IPS-18c (cell line): ENCODE measurements around the gene TMEM132D.

ENCODE experiments used
- H3K4me3 ChIP-seq: 2 replicates; pipeline ENCODE4 v1.7.0; 2013; ENCODE audit warnings: low read depth, mild to moderate bottlenecking, low read length, moderate library complexity; ENCODE audit not compliant: insufficient read depth
- H3K9me3 ChIP-seq: one replicate; pipeline ENCODE4 v1.6.1; 2013; ENCODE audit warnings: mild to moderate bottlenecking, low read length, moderate library complexity; ENCODE audit not compliant: control insufficient read depth, insufficient read depth

Gene TMEM132D

DNA sequence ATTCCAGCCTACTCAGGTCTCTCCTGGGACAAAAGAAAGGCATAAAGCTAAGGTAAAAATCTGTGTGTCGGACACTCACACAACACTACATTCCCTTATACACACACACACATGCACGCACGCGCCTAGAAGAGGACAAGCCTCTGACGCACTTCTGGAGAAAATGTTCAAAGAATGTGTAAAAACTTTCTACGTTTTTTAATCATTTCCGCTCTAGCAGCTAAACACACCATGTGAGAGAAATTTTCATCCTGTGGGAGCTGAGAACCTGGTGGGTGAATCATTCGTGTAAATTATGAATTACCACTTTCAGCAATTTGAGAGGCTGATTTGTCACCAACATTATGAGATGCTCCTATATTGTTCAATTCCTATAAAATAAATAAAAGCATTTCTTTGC, 494.5 kb downstream of the TMEM132D start:
- Histone ChIP-seq H3K4me3 (no peak overlapping the region), H3K9me3 (no peaks in the 10 kb centered on the region)

DNA sequence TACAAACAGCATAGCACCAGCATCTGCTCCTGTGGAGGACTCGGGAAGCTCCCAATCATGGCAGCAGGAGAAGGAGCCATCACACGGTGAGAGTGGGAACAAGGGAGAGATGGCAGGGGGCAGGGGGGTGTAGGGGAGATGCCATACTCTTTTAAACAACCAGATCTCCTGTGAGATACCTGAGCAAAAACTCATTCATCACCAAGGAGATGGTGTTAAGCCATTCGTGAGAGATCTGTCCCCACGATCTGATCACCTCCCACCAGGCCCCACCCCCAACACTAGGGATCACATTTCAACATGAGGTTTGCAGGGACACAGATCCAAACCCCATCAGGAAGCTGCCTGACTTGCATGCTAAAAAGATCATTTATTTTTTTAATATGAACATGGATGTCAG, 499.3 kb downstream of the TMEM132D start:
- Histone ChIP-seq H3K4me3 (no peak overlapping the region), H3K9me3 (no peaks in the 10 kb centered on the region)

DNA sequence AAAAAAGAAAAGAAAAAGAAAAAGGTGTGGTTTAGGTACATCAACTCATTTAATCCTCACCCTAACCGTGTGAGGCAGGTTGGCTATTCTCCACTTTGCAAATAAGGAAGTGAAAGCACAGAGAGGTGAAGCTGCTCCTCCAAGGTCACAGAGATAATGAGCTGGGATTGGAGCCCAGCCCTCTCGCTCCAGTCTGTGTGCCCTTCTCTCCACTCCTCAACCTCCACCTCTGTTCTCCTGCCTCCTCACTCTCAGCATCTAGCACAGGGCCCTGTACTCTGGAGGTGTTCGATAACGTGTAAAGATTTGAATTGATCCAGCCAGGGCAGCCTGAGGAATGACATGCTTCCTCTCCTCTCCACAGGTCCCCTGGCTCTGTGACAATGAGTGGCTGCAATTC, 502.3 kb downstream of the TMEM132D start:
- H3K9me3 ChIP-seq, result no peaks in the 10 kb centered on the region
- H3K4me3 ChIP-seq, result no peak overlapping the region

DNA sequence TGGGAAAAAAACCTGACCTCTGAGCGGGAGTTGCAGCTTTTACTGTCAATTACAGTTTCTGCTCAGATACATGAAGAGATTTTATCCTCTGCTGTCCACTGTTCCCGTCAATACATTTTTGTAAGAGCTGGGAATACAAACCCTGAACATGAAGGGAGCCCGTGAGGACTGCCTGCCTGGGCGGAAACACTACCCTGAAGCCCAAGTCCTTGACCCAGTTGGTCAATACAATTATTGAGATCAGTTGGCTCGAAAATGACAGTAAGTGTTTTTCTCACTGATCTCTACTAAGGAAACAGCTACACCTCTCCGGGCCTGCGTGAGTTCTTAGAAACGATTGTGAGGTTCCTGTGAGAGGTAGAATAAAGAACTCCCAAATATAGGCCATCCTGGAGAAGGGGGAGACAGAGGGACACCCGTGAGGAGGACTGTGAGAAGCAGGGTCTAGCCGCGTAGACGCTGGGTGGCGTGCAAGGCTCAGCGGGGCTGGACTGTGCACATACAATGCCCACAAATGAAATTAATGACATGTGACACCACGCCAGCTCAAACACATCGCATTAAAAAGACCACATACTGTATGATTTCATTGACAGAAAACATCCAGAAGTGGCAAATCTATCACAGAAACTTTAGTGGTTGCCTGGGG, 509.5 kb downstream of the TMEM132D start:
- H3K9me3 ChIP-seq, result no peaks in the 10 kb centered on the region
- H3K4me3 ChIP-seq, result no peak overlapping the region

DNA sequence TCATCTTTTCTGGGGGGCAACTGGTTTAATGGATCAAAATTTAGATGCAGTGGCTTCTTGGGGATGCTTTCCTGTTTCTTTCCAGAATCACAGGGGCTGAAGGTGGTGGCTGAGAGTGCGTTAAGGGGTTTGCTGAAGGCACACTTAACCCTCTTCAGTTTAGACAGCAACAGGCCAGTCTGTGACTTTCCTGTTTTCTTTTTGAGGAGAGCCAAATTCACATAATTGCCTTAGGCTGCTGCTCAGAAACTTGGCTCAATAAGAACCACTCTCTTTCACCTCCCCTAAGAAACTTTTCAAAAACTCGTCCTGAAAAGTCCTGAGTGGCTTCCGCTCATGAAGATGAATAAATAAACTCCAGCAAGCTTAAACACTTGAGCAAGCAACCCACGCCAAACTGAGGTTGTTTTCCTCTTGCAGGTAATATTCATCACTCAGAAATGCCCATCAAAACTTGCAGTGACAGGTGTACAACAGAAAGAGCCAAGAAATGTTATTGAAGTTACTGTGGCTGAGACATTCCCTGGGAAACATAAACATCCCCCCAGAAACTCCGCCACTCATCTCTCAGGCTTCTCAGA, 510.4 kb downstream of the TMEM132D start:
- no peaks in the 10 kb centered on the region for H3K9me3 ChIP-seq
- H3K4me3 ChIP-seq, result no peak overlapping the region

DNA sequence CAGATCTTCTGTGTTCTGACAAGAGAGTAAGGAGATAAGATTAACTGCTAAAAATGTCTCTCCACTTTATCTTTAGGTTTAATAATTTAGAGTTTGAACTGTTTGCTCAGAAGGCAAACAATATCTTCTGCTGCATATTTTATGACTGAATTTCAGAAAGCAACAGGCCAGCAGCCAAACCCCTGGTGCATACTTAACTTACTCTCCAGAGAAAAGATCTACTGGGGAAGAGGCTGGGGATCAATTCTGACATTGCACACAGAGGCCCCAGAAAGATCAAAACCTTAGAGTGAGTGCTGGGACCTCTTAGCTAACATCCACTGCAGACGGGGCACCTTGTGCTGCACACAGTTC, 518.2 kb downstream of the TMEM132D start:
- H3K9me3 ChIP-seq, result no peaks in the 10 kb centered on the region
- H3K4me3 ChIP-seq, result no peak overlapping the region

DNA sequence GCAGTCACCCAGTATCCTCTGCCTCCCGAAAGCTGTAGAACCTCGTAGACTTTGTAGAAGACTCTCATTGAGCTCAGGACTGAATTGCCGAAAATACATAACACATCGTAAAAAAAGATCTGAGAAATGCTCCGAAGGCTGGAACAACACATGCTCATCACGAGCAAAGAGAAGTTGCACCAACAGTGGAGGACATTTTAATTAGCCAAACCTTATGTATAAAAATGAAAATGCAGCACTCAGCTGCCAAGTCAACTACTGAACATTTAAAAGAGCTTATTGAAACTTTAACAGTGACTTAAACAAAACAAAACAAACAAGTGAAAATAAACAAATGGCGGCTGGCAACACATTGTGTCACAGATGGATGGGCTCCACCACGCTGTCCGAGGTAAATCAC, 519.9 kb downstream of the TMEM132D start:
- Histone ChIP-seq H3K9me3 (no peaks in the 10 kb centered on the region), H3K4me3 (no peak overlapping the region)

DNA sequence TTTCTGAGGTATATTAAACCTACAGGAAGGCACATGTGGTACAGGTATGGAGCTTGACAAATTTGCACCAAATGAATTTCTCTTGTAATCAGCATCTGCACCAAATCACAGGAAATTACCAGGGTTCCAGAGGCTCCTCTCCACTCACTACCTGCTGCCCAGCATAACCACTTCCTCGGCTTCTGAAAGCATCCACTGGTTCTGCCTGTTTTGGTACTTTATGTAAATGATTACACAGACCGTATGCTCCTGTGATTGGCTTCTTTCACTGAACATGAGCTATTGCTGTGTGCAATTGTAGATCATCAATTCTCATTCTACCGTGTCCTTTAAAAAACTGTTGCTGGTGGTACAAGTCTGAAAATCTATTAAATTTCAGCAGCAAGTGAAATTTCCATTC, 522.1 kb downstream of the TMEM132D start:
- no peaks in the 10 kb centered on the region for H3K9me3 ChIP-seq

DNA sequence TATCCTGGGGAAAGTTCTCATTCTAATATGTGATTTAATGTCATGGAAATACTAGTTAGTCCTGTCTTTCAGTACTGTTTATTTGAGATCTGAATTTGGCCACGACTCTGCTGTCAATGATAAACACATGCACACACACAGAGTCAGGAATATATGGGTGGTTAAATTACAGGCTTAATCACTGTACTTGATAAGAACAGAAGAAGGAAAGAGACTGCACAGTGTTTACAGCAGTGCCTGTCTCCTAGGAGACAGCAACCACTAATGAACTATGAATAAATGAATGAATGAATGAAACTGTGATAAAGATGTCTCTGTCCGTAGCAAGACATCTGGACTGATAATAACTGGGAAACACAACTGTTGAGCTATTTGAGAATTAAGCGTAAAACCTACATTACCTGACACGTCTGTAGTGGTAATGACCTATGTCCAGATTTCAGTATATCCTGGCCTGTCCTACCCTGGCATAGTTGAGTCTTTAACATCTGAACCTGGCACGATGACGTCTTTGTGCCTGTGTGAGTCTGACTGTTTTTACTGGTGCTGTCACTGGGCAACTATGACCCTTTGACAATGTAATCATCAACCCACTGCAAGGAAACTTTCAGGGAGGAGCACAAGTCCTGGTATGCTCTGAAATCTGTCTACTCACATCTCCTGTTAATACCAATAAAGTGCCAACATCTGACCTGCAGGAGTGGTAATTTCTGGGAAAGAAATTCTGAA, 524.6 kb downstream of the TMEM132D start:
- Histone ChIP-seq H3K4me3 (no peak overlapping the region), H3K9me3 (no peaks in the 10 kb centered on the region)

More for the DNA sequence above, 522.1 kb downstream of the TMEM132D start:
- no peak overlapping the region for H3K4me3 ChIP-seq

DNA sequence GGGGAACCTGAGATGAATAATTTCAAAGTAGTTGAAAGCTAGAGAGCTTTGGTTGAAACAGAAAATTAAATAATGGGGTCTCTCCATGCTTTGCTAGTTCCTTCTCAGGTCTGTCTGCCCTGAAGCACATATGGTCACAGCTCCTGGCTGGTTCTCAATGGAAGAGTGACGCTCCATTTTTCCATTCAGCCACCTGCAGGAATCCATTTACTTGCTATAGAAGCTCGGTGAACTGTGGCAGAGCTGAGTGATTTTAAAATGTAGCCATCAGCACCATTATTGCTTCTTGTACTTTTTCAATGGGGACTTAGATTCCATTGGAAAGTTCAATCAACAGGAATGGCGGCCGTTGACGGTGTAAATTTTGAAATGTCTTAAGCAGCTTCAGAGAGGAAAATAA, 525.3 kb downstream of the TMEM132D start:
- H3K4me3 ChIP-seq, result no peak overlapping the region
- no peaks in the 10 kb centered on the region for H3K9me3 ChIP-seq

DNA sequence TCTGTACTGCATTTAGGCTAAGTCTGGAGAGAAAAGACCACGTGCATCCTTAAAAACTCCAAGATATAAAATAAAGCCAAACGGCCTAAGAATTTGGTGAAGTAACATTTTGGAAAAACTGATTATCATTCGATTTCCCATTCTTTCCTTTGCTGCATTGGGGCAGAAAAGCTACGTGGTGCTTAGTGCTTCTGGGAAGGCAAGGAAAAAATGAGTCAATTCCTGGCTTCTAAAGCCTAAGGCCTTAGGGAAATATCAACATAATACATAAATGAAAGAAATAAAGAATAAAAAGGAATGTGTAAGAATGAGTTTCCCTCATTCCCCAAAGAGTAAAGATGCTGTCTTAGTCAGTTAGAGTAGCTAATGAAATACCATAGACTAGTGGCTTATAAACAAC, 530.1 kb downstream of the TMEM132D start:
- Histone ChIP-seq H3K4me3 (no peak overlapping the region), H3K9me3 (no peaks in the 10 kb centered on the region)

DNA sequence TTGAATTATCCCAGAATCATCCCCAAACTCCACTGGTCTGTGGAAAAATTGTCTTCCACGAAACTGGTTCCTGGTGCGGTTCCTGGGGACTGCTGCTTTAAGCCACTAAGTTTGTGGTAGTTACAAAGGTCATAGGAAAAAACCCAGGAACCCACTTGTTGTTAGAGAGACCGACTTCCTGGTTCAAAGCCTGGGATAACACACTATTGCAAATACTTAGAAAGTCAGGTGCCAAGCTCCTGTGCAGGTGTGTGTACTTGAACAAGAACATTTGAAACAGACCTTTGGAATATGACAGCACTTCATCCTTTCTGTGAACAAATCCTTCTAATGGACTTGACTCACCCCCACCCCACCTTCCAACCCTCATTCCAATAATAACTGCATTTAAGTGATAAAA, 530.9 kb downstream of the TMEM132D start:
- H3K4me3 ChIP-seq, result no peak overlapping the region
- H3K9me3 ChIP-seq, result no peaks in the 10 kb centered on the region

DNA sequence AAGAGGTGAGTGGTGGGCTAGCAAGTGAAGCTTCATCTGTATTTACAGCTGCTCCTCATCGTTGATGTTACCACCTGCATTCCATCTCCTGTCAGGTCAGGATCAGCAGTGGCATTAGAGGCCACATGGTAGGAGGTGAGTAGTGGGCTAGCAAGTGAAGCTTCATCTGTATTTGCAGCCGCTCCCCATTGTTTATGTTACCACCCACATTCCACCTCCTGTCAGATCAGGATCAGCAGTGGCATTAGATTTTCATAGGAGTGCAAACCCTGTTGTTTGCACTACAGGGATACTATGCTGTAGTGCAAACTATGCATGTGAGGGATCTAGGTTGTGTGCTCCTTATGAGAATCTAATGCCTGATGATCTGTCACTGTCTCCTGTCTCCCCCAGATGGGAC, 531.5 kb downstream of the TMEM132D start:
- H3K4me3 ChIP-seq, result no peak overlapping the region
- no peaks in the 10 kb centered on the region for H3K9me3 ChIP-seq

DNA sequence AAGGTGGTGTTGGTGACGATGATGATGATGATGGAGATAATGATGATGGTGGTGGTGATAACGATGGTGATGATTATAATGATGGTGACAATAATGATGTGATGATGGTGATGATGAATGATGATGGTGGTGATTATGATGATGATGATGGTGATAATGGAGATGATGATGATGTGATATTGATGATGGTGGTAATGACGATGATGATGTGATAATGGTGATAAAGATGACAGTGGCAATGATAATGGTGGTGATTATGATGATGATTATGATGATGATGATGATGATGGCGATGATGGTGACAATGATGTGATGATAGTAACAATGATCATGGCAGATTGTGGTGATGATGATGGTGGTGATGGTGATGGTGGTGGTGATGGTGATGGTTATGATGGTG, 532.6 kb downstream of the TMEM132D start:
- Histone ChIP-seq H3K9me3 (no peaks in the 10 kb centered on the region), H3K4me3 (no peak overlapping the region)

DNA sequence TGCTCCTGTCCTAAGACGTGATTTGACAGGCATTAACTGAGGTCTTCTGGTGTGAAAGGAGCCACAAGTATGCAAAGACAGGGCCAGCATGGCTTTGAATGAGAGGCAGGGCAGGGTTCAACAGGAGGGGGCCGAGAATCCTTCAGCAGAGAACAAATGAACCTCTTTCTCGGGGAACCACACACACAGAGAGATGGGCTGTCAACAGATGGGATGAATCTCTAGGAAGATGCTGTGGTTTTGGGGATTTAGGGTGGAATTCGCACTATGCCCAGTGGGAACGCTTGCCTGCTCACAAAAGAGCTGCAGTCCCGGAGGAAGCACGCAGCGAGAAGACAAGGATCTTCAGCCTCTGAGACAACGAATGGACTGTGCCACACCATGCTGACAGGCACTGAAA, 537.2 kb downstream of the TMEM132D start:
- no peaks in the 10 kb centered on the region for H3K9me3 ChIP-seq
- H3K4me3 ChIP-seq, result no peak overlapping the region

DNA sequence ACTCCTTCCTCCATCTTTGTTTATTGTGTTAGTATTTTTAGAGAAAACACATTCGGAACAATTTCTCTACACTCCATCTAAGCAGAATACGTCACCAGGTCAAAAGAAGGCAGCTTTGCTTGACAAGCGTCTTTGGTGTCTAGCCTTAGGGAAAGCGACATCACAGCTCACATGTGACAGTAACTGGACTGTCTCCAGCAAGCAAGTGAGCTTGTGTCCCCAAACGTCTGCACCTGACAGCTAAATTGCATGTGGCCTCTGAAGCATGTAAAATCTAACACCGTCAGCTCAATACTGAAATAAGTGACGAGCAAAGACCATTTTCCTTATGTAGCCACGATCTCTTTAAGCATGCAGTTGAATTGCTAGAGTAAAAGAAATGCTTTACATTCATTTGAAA, 540.8 kb downstream of the TMEM132D start:
- H3K4me3 ChIP-seq, result no peak overlapping the region
- no peaks in the 10 kb centered on the region for H3K9me3 ChIP-seq

DNA sequence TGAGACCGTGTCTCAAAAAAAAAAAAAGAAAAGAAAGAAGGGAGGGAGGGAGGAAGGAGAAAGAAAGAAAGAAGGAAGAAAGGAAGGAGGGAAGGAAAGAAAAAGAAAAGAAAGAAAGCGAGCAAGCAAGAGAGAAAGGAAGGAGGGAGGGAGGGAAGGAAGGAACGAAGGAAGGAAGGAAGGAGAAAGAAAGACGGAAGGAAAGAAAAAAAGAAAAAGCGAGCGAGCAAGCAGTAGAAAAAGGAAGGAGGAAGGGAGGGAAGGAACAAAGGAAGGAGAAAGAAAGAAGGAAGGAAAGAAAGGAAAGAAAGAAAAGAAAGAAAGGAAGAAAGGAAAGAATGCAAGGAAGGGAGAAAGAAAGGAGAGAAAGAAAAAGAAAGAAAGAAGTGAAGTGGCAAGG, 546.6 kb downstream of the TMEM132D start:
- Histone ChIP-seq H3K9me3 (no peaks in the 10 kb centered on the region), H3K4me3 (no peak overlapping the region)

DNA sequence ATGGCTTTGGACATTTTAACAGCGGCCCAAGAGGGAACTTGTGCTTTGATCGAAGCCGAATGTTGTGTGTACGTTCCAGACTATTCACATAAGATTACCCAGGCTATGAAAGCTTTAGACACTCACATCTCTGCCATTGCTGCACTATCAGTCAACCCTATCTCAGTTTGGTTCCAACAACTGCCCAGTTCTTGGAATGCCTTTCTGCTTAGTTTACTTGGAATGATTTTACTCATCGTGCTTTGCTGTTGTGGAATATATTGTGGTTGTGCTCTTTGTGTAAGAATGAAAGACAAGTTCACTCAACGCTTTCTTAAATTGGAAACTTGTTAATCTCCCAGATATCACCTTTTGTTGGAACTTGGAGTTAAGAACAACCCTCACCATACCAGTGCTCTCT, 552.3 kb downstream of the TMEM132D start:
- no peak overlapping the region for H3K4me3 ChIP-seq
- no peaks in the 10 kb centered on the region for H3K9me3 ChIP-seq

DNA sequence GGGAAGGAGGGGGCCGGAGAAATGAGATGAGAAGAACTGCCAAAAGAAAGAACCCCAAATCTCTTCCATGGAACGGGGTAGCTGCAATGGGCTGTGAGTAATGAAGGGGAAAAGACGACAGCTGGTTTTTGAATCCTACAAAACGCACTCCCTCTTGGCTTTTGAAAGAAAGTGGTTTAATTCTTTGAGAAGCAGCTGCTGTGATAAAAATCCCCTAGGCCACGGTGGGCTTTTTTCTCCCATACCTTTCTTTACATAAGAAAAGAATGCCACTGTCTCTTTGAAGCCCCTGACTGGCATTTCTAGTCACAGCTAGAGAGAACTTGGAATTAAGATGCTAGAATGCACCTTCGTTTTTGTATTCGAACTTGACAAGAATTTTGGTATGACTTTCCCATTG, 564.5 kb downstream of the TMEM132D start:
- no peak overlapping the region for H3K4me3 ChIP-seq
- H3K9me3 ChIP-seq, result no peaks in the 10 kb centered on the region
